OCI-LY7 (cell line): ENCODE data around the gene PPP1R14C.

Experiments
- EZH2phosphoT487 ChIP-seq: fragments of 200-600 bp; sonication (generic); IDR thresholded peaks from 2 replicates; pipeline ENCODE4 v1.6.1; 2018; ENCODE audit warnings: low read depth, borderline replicate concordance, mild to moderate bottlenecking, mixed run types, antibody characterized with exemption, low read length, moderate library complexity, mixed read lengths
- TF ChIP-seq, protein P1 (sequence below): fragments of 200-600 bp; sonication (generic); conservative IDR thresholded peaks from 2 replicates; pipeline ENCODE4 v1.5.1; 2014; ENCODE audit warnings: mild to moderate bottlenecking, antibody characterized with exemption, low read length, moderate library complexity, mixed read lengths

DNA sequence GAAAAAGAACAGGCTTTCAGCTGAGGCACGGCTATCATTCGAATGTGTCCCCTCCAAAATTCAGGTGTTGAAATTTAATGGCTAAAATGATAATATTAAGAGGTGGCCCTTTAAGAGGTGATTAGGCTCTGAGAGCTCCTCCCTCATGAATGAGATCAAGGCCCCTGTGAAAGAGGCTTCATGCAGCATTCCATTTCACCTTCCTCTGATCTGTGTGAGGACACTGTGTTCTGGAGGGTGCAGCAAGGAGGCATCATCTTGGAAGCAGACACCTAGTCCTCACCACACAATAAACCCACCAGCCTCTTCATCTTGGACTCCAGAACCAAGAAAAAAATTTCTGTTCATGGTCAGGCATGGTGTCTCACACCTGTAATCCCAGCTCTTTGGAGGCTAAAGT is 56.4 kb downstream of the PPP1R14C start:
- TF ChIP-seq, protein P1, sequence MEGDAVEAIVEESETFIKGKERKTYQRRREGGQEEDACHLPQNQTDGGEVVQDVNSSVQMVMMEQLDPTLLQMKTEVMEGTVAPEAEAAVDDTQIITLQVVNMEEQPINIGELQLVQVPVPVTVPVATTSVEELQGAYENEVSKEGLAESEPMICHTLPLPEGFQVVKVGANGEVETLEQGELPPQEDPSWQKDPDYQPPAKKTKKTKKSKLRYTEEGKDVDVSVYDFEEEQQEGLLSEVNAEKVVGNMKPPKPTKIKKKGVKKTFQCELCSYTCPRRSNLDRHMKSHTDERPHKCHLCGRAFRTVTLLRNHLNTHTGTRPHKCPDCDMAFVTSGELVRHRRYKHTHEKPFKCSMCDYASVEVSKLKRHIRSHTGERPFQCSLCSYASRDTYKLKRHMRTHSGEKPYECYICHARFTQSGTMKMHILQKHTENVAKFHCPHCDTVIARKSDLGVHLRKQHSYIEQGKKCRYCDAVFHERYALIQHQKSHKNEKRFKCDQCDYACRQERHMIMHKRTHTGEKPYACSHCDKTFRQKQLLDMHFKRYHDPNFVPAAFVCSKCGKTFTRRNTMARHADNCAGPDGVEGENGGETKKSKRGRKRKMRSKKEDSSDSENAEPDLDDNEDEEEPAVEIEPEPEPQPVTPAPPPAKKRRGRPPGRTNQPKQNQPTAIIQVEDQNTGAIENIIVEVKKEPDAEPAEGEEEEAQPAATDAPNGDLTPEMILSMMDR, result no peak
- no peak for TF ChIP-seq EZH2phosphoT487
